Right hindlimb (tissue), 1 donor: ENCODE data around the gene SLC2A8.
A peak's percentile ranks its signal among the peaks of the same experiment; 100 is the strongest.

Experiments used
- DNase-seq: peaks from one replicate; pipeline ENCODE4 v3.0.0-alpha.2; 2018

Gene SLC2A8

DNA sequence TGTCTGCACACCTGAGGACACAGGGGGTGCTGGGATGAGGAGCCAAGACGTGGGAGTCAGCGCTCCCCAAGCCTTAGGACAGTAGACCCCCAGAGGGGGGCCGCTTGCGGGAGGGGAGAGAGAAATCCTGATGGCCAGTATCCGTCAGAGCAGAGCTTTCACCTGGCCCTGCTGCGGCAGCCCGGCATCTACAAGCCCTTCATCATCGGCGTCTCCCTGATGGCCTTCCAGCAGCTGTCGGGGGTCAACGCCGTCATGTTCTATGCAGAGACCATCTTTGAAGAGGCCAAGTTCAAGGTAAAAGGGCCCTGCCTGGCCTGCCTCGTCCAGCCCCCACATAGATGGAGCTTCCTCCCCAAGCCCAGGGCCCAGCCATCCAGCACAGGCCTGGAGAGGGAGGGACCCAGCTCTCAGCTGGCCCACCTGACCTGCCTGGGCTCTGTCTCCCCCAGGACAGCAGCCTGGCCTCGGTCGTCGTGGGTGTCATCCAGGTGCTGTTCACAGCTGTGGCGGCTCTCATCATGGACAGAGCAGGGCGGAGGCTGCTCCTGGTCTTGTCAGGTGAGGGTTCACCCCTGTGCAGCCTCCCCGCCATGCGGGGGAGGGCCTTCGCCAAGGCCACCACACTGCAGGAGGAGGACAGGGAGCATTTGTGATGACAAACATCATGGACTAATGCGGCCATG is 6.7 kb downstream of the SLC2A8 start:
- DNase-seq = no peak

DNA sequence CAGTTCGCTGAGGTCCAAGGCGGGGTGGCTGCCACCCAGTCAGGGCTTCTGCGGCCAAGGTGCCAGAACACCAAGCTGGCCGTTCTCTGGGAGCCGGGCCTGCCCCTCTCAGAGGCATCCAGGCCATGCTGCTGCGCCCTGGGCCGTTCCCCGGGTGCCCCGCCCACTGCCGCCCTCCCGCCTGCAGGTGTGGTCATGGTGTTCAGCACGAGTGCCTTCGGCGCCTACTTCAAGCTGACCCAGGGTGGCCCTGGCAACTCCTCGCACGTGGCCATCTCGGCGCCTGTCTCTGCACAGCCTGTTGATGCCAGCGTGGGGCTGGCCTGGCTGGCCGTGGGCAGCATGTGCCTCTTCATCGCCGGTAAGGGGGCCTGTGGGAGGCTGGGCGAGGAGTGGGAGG is 7.7 kb downstream of the SLC2A8 start:
- no peak for DNase-seq

- DNase-seq = no peak
Measured at GRCh38 chr9:127405344-127406125, 8.6 kb downstream of the SLC2A8 start.

DNA sequence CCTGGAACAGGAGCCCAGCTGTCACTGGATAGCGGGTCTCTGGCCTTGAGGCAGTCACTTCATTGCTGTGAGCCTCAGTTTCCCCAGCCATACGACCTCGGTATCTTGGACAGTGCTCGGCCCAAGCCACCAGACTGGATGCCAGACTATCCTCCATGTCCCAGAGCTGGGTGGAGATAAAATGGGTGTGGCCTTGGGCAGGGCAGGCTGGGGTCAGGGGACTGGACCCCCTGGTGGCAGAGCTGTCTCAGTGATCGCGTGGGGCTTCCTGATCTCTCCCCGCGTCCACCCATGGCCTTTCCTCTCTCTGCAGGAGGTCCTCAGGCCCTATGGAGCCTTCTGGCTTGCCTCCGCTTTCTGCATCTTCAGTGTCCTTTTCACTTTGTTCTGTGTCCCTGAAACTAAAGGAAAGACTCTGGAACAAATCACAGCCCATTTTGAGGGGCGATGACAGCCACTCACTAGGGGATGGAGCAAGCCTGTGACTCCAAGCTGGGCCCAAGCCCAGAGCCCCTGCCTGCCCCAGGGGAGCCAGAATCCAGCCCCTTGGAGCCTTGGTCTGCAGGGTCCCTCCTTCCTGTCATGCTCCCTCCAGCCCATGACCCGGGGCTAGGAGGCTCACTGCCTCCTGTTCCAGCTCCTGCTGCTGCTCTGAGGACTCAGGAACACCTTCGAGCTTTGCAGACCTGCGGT is 10.0 kb downstream of the SLC2A8 start:
- no peak for DNase-seq

- DNase-seq = no peak
Measured at GRCh38 chr9:127407492-127407843, 10.5 kb downstream of the SLC2A8 start.

DNA sequence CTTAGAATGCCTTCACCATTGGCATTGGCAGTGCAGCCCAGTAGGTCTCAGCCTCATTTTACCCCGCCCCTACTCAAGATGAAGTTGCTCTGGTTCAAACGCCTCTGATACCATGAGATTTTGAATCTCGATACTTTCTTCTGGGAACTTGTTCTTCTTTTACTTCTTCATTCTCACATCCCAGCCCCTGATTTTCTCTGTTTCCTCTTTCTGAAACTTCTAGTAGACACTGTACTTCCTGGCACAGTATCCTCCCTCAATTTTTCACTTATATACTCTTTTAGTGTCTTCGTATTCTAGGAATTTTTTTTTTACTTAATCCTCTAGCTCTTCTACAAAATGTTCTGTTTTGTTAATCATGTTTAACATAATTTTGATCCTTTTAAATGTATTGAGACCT is 14.2 kb downstream of the SLC2A8 start:
- no peak for DNase-seq

DNA sequence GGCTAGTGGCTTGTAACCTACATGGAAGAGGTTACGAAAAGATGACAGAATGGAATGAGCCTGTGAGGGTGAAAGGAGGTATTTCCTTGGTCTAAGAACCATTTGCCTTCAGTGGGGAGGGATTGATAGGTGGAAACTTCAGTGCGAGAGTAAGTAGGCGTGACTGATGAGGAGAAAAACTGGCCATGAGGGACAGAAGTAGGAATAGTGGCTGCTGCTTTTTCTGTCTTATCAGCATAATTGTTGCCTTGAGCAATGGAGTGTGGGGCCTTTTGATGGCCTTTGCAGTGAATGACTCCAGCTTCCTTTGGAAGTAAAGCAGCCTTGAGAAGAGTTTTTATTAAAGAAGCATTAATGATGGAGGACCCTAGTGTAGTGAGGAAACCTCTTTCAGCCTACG is 18.2 kb downstream of the SLC2A8 start:
- no peak for DNase-seq

DNA sequence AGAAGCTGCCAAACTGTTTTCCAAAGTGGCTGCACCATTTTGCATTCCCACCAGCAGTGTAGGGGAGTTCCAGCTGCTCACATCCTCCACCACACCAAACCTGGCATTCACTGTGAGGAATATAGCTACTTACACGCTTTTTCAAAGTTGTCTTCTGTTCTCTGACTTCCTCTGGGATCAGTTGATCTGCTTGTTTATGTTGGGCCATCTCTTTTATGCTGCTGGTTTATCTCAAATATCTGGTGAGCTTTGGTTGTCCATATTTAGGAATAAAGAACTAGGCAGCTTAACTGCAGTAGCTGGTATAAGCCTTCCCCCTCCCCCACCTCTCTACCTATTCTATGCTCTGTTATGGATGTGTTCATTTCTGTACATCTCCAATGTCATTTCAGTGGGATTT is 18.7 kb downstream of the SLC2A8 start:
- no peak for DNase-seq

DNA sequence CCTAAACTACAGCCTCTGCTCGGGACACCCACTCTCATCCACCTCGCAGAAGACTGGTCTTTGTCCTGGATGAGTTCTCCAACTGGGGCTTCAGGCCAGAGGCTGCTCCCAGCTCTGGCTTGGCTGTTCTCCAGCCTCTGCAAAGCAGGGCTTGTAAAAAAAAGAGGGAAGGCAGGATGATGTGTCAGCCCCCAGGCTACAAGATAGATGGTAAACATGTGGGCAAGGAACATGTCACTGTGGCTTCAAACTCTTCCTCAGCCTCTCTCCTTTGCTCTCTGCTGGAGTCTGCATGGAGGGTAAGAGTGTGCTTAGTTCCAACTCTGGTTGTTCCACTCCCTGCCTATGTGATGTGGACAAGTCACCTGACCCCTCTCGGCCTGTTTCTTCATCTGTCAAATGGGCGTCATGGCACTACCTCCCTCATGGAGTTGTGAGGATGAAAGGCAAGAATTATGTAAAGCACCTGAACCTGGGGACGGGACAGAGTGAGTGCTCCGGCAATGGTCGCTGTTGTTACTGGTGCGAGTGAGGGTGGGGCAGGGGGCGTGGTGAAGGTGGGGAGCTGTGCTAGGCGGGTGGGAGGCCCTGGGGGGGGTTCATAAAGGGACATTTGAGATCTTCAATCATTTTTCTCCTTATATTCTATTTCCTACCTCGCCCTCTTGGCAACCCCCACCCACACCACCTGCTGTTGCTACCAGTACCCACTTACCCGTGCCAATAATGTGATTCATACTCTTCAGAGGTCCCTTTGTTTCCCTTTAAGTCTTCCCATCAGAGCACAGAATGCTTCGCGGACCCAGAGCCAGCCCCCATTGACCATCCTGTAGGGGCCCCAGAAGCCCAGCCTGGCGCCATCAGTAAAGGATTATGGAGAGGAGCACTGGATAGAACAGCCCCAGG is 20.4 kb downstream of the SLC2A8 start:
- DNase-seq = no peak

DNA sequence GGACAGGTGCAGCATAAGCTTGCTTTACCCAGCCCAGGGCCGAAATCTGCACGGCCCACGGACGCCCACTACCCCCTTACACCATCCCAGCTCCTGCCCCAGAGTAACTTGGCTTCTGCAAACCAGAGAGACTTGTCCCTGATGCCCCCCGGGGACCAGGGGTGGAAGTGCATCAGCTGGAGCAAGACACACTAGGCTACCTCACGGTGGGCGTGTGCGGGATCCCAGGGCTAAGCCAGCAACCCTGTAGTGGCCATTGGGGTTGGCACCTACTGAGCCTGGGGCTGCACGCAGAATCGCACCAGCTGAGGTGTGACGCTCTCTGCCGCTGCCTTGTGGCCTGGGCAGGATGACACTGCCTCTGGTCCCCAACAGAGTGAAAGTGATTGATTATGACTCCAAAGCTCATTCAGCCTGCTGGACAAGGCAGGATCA is 21.1 kb downstream of the SLC2A8 start:
- no peak for DNase-seq

DNA sequence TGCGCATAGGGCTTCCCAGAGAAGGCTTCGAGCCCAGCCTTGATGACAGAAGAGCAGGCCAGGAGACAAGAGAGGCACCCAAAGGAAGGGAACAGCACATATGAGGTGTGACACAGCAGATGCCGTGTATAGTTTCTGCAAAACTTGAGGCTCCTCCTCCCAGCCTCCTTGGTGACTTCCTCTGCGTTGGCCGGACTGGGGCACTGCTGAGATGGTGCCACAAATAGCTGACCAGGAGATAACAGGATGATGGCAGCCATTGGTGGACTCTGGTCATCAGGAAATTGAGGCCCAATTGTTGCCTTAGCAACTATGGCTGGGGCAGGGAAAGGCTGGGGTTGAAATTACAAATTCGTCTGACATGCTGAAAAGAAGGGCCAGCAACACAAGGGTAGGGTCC is 22.4 kb downstream of the SLC2A8 start:
- DNase-seq = no peak

GRCh38 chr9:127421057-127421456 is 24.1 kb downstream of the SLC2A8 start:
- no peak for DNase-seq

GRCh38 chr9:127422133-127422782 is 25.3 kb downstream of the SLC2A8 start:
- DNase-seq = no peak

DNA sequence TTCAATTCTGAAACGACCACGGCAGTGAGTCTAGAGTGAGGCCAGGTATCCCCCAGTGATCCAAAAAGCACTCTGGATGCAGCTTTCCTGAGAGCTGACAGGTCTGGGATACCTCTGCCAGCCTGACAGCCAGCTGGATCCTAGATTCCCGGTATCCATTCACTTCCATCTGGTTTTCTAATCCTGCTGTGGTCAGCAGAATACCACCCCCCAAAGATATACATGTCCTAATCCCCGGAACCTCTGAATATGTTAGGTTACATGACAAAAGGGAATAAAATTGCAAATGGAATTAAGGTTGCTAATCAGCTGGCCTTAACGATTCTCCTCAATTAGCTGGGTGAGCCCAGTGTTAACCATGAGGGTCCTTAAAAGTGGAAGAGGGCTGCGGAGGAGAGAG is 25.8 kb downstream of the SLC2A8 start:
- no peak for DNase-seq

GRCh38 chr9:127423476-127423933 is 26.5 kb downstream of the SLC2A8 start:
- DNase-seq = no peak

GRCh38 chr9:127423934-127424675 is 27.1 kb downstream of the SLC2A8 start, which contains the start of gene ZNF79:
TSS of gene ZNF79 (plus strand) at chr9:127424382. CDS start at chr9:127424788, 406 bp downstream.
- peak; percentile 96 for DNase-seq

- DNase-seq = no peak
Measured at GRCh38 chr9:127424676-127424999, 27.7 kb downstream of the SLC2A8 start.

- DNase-seq = no peak
Measured at GRCh38 chr9:127426756-127427155, 29.8 kb downstream of the SLC2A8 start.

DNA sequence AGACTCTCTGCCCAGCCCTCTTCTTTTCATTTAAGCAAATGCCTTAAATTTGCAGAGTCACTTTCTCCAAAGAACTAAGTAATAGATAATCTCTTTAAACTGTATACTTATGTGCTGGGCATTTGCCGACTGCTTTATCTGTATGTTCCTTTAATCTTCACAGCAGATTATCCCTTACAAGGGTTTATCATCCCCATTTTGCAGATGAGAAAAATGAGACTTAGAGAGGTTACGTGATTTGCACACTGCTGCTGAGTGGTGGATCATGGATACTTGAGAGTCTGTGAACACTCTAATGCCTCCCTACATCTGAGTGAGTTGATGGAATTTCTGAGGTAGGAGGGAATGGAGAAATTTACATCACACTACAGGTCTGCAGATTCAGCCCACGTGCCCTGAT is 31.4 kb downstream of the SLC2A8 start:
- no peak for DNase-seq

DNA sequence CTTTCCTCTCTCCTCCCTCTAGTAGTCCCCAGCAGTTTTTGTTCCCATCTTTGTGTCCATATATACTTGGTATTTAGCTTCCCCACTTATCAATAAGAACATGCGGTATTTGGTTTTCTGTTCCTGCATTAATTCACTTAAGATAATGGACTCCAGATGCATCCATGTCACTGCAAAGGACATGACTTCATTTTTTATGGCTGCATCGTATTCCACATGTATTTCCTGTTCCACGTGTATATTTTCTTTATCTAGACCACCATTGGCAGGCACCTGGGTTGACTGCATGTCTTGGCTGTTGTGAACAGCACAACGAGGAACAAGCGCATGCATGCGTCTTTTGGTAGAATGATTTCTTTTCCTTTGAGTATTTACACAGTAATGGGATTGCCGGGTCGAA is 33.4 kb downstream of the SLC2A8 start:
- DNase-seq = no peak

DNA sequence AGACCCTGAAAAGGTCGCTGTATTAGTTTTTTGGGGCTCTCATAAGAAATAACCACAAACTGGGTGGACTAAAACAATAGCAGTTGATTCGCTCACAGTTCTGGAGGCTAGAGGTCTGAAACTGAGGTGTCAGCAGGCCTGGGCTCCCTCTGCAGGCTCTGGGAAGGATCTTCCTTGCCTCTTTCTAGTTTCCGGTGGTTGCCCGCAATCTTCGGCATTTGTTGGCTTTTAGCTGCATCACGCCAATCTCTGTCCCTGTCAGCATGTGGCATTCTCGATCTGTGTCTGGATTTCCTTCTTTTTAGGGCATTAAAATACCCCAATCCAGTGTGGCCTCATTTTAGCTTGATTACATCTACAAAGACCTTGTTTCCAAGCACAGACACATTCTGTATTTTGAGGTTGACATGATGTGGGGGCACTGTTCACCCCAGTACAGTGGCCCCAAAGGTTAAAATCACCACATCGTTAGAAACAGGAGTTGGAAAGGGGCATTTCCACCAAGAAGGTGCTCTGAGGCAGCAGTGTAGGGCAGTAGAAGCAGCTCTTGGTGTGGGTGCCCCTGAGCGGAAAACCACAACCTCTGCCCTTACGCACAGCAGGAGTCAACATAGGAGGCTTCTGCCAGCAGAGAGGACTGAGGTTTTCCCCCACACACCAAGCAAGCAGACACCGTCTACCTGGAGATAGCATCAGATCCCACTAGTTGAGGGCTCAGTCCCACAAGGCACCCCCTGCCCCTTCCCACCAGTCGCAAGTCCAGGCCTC is 40.7 kb downstream of the SLC2A8 start:
- no peak for DNase-seq
